Activated T-cell treated with anti-CD3 and anti-CD28 coated beads, Interleukin-2, amount 50 U/mL, for 1 hour (primary cell): ENCODE measurements around the gene LRRC8C.
"Not testable (repeated sequence)": the region's sequence is repeated elsewhere in the genome, so short reads cannot be mapped to it uniquely, and the experiment has no call there.

ENCODE experiments used
- DNase-seq: peaks from one replicate; pipeline ENCODE4 v3.0.0-alpha.2; 2020

LRRC8C gene

GRCh38 chr1:89608319-89608983 is 24.5 kb upstream of the LRRC8C start:
- peak; percentile 57 for DNase-seq

GRCh38 chr1:89608984-89609725 is 23.8 kb upstream of the LRRC8C start:
- DNase-seq, result peak; percentile 68

GRCh38 chr1:89609781-89610456 is 23.0 kb upstream of the LRRC8C start:
- peak; percentile 53 for DNase-seq

GRCh38 chr1:89610457-89611011 is 22.4 kb upstream of the LRRC8C start:
- peak; percentile 63 for DNase-seq

- no peak for DNase-seq
Measured at GRCh38 chr1:89611721-89612120, 21.2 kb upstream of the LRRC8C start.

- DNase-seq, result no peak
Measured at GRCh38 chr1:89613928-89614327, 19.0 kb upstream of the LRRC8C start.

- no peak for DNase-seq
Measured at GRCh38 chr1:89615676-89616598, 17.0 kb upstream of the LRRC8C start.

- no peak for DNase-seq
Measured at GRCh38 chr1:89616844-89617627, 15.9 kb upstream of the LRRC8C start.

- no peak for DNase-seq
Measured at GRCh38 chr1:89620664-89621063, 12.3 kb upstream of the LRRC8C start.

GRCh38 chr1:89622895-89623294 is 10.0 kb upstream of the LRRC8C start:
- no peak for DNase-seq

- DNase-seq, result no peak
Measured at GRCh38 chr1:89624314-89624713, 8.6 kb upstream of the LRRC8C start.

- no peak for DNase-seq
Measured at GRCh38 chr1:89624715-89625323, 8.1 kb upstream of the LRRC8C start.

- DNase-seq, result no peak
Measured at GRCh38 chr1:89627596-89627962, 5.3 kb upstream of the LRRC8C start.

GRCh38 chr1:89629146-89629545 is 3.8 kb upstream of the LRRC8C start:
- DNase-seq, result no peak

GRCh38 chr1:89629600-89629999 is 3.3 kb upstream of the LRRC8C start:
- DNase-seq, result not testable (repeated sequence)

GRCh38 chr1:89630048-89630447 is 2.9 kb upstream of the LRRC8C start:
- no peak for DNase-seq

GRCh38 chr1:89631816-89632656 is 884 bp upstream of the LRRC8C start:
- DNase-seq, result no peak

- peak; percentile 70 for DNase-seq
Measured at GRCh38 chr1:89633248-89633799, 404 bp downstream of the LRRC8C start.

GRCh38 chr1:89633800-89634625 is 1.1 kb downstream of the LRRC8C start:
- DNase-seq, result no peak
